ENCODE results near the gene CNPY3.

DNA sequence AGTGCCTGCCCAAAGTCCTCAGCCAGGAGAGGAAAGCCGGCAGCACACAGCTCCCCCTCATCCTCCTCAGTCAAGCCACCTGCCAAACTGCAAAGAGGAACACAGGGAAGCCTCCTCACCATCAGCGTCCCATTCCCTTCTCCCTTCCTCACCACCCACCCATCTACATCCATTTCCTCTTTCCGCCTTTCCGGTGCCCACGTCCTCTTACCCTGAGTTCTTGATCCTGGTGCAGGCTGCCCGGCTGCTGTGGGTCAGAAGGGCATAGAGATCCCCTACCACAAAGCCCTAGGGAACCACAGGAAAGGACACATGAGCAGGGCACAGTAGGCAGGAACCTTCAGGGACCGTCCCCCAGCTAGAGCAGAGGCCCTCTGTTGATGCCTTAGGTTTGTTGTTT lies 37.3 kb downstream of the CNPY3 start:
- no peak for TF ChIP-seq POLR2A (IDR thresholded peaks at IDR 0.05; ENCODE audit: low read depth, low read length)
- no peak for TF ChIP-seq POLR2AphosphoS5 (IDR thresholded peaks at IDR 0.05; ENCODE audit: low read depth, low read length)
- TF ChIP-seq TAF1 (IDR thresholded peaks at IDR 0.05; ENCODE audit: low read depth, low read length) = no peak
- TF ChIP-seq POU2F2 (IDR thresholded peaks at IDR 0.05; ENCODE audit: low read depth, low read length) = no peak
- no peak for TF ChIP-seq PAX5 (IDR thresholded peaks at IDR 0.05; ENCODE audit: insufficient read depth, low read length, severe bottlenecking)
